ENCODE measurements around the gene TPR. TPM values are rescaled to one million over a fixed set of nuclear protein-coding genes. Genes with fewer than 3 reads are reported as not detected.
"Not testable (repeated sequence)": the region's sequence is repeated elsewhere in the genome, so short reads cannot be mapped to it uniquely, and the experiment has no call there.

Gene TPR
- total and polyA plus RNA-seq, 10 donors, result 23.8 to 129 (median 101) TPM

- Histone ChIP-seq H3K4me1 (peaks cover 31 to 78% (median 46%) of the 10 kb centered on the region in 6 donors), H3K27me3 (replicated peaks in 1 of 7) (no peaks in the 10 kb centered on the region), H3K36me3 (peaks cover 0 to 39% (median 27%) of the 10 kb centered on the region in 6 donors), H3K9me3 (no peaks in the 10 kb centered on the region), H3K27ac (peak overlapping the region; percentile 93 to 98 (median 96)), H3K4me3 (peak overlapping the region; percentile 74 to 99 (median 94))
- no peak for DNase-seq
- 1% methylated on average over 20 to 37 of the region's 37 CpGs for WGBS, 5 donors
- intact Hi-C loops (cut with DNase I; ENCODE audit: low total_unique reads), result no loop called here
- TF ChIP-seq POLR2AphosphoS5 (IDR thresholded peaks at IDR 0.05), result no peak
- TF ChIP-seq CTCF (IDR thresholded peaks at IDR 0.05 in 8 of 11, conservative IDR thresholded peaks at IDR 0.05 in 3 of 11), result no peak
- TF ChIP-seq POLR2A (IDR thresholded peaks at IDR 0.05), result peak in 2 of 3 donors; percentile 4 to 45
Observed at GRCh38 chr1:186374303-186375151, 526 bp downstream of the TPR start.

- WGBS, 5 donors, result 95 to 96% (median 96%) methylated on average over 8 of the region's 8 CpGs
- H3K27ac ChIP-seq; H3K9me3 ChIP-seq; H3K4me1 ChIP-seq; H3K27me3 ChIP-seq (replicated peaks in 1 of 7); DNase-seq; intact Hi-C loops (cut with DNase I; ENCODE audit: low total_unique reads); H3K4me3 ChIP-seq: not testable (repeated sequence)
- H3K36me3 ChIP-seq, result peaks cover 0 to 100% (median 95%) of the 10 kb centered on the region in 6 donors
Observed at GRCh38 chr1:186347837-186348691, 27.0 kb downstream of the TPR start.

- Histone ChIP-seq H3K4me3 (no peak overlapping the region), H3K27me3 (replicated peaks in 1 of 7) (no peaks in the 10 kb centered on the region), H3K9me3 (no peaks in the 10 kb centered on the region), H3K27ac (no peak overlapping the region), H3K36me3 (peaks cover 4 to 100% (median 99%) of the 10 kb centered on the region in 6 donors), H3K4me1 (no peaks in the 10 kb centered on the region)
- DNase-seq, result no peak
- TF ChIP-seq POLR2AphosphoS5 (IDR thresholded peaks at IDR 0.05) (no peak), CTCF (IDR thresholded peaks at IDR 0.05 in 8 of 11, conservative IDR thresholded peaks at IDR 0.05 in 3 of 11) (no peak), POLR2A (IDR thresholded peaks at IDR 0.05) (no peak)
- 92 to 97% (median 95%) methylated on average over 5 of the region's 5 CpGs for WGBS, 5 donors
- intact Hi-C loops (cut with DNase I; ENCODE audit: low total_unique reads), result no loop called here
Observed at GRCh38 chr1:186340772-186341171, 34.3 kb downstream of the TPR start.

- H3K27me3 ChIP-seq (replicated peaks in 1 of 7), result no peaks in the 10 kb centered on the region
- no peak for TF ChIP-seq POLR2AphosphoS5 (IDR thresholded peaks at IDR 0.05)
- no peak for TF ChIP-seq POLR2A (IDR thresholded peaks at IDR 0.05)
- TF ChIP-seq CTCF (IDR thresholded peaks at IDR 0.05 in 8 of 11, conservative IDR thresholded peaks at IDR 0.05 in 3 of 11), result no peak
- H3K9me3 ChIP-seq, result no peaks in the 10 kb centered on the region
- H3K27ac ChIP-seq, result no peak overlapping the region
- no peak overlapping the region for H3K4me3 ChIP-seq
- H3K36me3 ChIP-seq, result peaks cover 7 to 100% (median 98%) of the 10 kb centered on the region in 6 donors
- intact Hi-C loops (cut with DNase I; ENCODE audit: low total_unique reads), result no loop called here
- no peaks in the 10 kb centered on the region for H3K4me1 ChIP-seq
- DNase-seq, result no peak
- WGBS, 5 donors, result 97 to 99% (median 99%) methylated on average over 2 of the region's 2 CpGs
Observed at GRCh38 chr1:186337554-186337953, 37.5 kb downstream of the TPR start.
